ENCODE data around the gene BRMS1L.
A peak's percentile ranks its signal among the peaks of the same experiment; 100 is the strongest.

The BRMS1L gene

GRCh38 chr14:35875296-35875695 lies 49.2 kb downstream of the BRMS1L start:
- no peak for DNase-seq

- DNase-seq, result no peak
Observed at GRCh38 chr14:35877276-35877675, 51.1 kb downstream of the BRMS1L start.

GRCh38 chr14:35878272-35879150 lies 52.4 kb downstream of the BRMS1L start:
- DNase-seq, result no peak

- DNase-seq, result no peak
Observed at GRCh38 chr14:35879151-35879648, 53.1 kb downstream of the BRMS1L start.

- no peak for DNase-seq
Observed at GRCh38 chr14:35879654-35880249, 53.6 kb downstream of the BRMS1L start.

- no peak for DNase-seq
Observed at GRCh38 chr14:35881280-35881679, 55.1 kb downstream of the BRMS1L start.

- peak; percentile 36 to 38 for DNase-seq
Observed at GRCh38 chr14:35883677-35884293, 57.6 kb downstream of the BRMS1L start.

GRCh38 chr14:35890308-35890707 lies 64.2 kb downstream of the BRMS1L start:
- no peak for DNase-seq

GRCh38 chr14:35895256-35895655 lies 69.1 kb downstream of the BRMS1L start:
- no peak for DNase-seq

- DNase-seq, result no peak
Observed at GRCh38 chr14:35897616-35898111, 71.5 kb downstream of the BRMS1L start.

- DNase-seq, result no peak
Observed at GRCh38 chr14:35898217-35898775, 72.2 kb downstream of the BRMS1L start.

- no peak for DNase-seq
Observed at GRCh38 chr14:35900741-35901140, 74.6 kb downstream of the BRMS1L start.

- DNase-seq, result no peak
Observed at GRCh38 chr14:35909665-35910064, 83.5 kb downstream of the BRMS1L start.

- no peak for DNase-seq
Observed at GRCh38 chr14:35910191-35910590, 84.1 kb downstream of the BRMS1L start.

- DNase-seq, result no peak
Observed at GRCh38 chr14:35911097-35911496, 85.0 kb downstream of the BRMS1L start.

- no peak for DNase-seq
Observed at GRCh38 chr14:35915185-35915584, 89.0 kb downstream of the BRMS1L start.

- no peak for DNase-seq
Observed at GRCh38 chr14:35915775-35916174, 89.6 kb downstream of the BRMS1L start.

Data from activated T-cell treated with anti-CD3 and anti-CD28 coated beads, Interleukin-2, amount 50 U/mL, for 48 hours (primary cell).